Kidney (tissue), 14 donors: ENCODE data around the gene GSTM1. TPM values are rescaled to one million over a fixed set of nuclear protein-coding genes. Genes with fewer than 3 reads are reported as not detected.
"Not testable (repeated sequence)": the region's sequence is repeated elsewhere in the genome, so short reads cannot be mapped to it uniquely, and the experiment has no call there.

Source experiments
- DNase-seq, 5 donors: peaks; one replicate each; pipeline ENCODE4 v3.0.0-alpha.2; 2013 to 2020
- FAIRE-seq: peaks from 2 replicates; lab custom pipeline; 2012; peaks lifted over from hg19 to GRCh38; lab: Jason Lieb, UNC
- H3K27ac ChIP-seq, 2 donors: one replicate each; pipeline ENCODE4 v1.7.0; 2013; ENCODE audit warnings: low read depth in 2 of 2, low read length in 2 of 2, inconsistent platforms in 1 of 2
- H3K27me3 ChIP-seq: one replicate; pipeline ENCODE4 v1.7.1; 2013; ENCODE audit warnings: low read length, inconsistent platforms; ENCODE audit not compliant: control insufficient read depth, insufficient read depth
- H3K36me3 ChIP-seq, 3 donors: one replicate each; pipeline versions ENCODE4 v1.7.0 to v1.7.1; 2013; ENCODE audit warnings: low read length in 3 of 3, control low read depth in 1 of 3, inconsistent platforms in 1 of 3; ENCODE audit not compliant: insufficient read depth in 3 of 3, control insufficient read depth in 2 of 3
- H3K4me1 ChIP-seq, 3 donors: one replicate each; pipeline versions ENCODE4 v1.7.0 to v1.7.1; 2013; ENCODE audit warnings: low read length in 3 of 3, inconsistent platforms in 1 of 3, low read depth in 1 of 3; ENCODE audit not compliant: control insufficient read depth in 2 of 3, insufficient read depth in 2 of 3
- H3K4me3 ChIP-seq, 3 donors: one replicate each; pipeline versions ENCODE4 v1.7.0 to v1.8.1; 2013; ENCODE audit warnings: low read length in 3 of 3, control low read depth in 1 of 3, inconsistent platforms in 1 of 3
- H3K9ac ChIP-seq, 3 donors: one replicate each; pipeline versions ENCODE4 v1.7.0 to v1.7.1; 2013; ENCODE audit warnings: low read length in 3 of 3, control low read depth in 1 of 3, inconsistent platforms in 1 of 3
- H3K9me3 ChIP-seq, 3 donors: one replicate each; pipeline versions ENCODE4 v1.7.0 to v1.7.1; 2013; ENCODE audit warnings: low read length in 3 of 3, control low read depth in 1 of 3, inconsistent platforms in 1 of 3; ENCODE audit not compliant: control insufficient read depth in 2 of 3, insufficient read depth in 1 of 3
- intact Hi-C: fragments of 100-400 bp; cut with DNase I; formaldehyde crosslinking; loops from one replicate; pipeline ENCODE4 v1.11.1; 2022
- polyA plus RNA-seq: library from polyadenylated mRNA; stranded (reverse); fragments of 350-450 nt; fragmentation: Illumina TruSeq; extraction: RNeasy Lipid Tissue Mini Kit (QIAGEN cat#74804); gene quantifications from one replicate; pipeline ENCODE4 v1.2.3, GENCODE V29; 2014; ENCODE audit warnings: low read depth, low replicate concordance; ENCODE audit not compliant: insufficient read depth
- total RNA-seq: library from RNA; stranded (reverse); fragmentation: NEBNext Ultra II Directional; extraction: Animal tissue kit (Norgen Biotek cat#: 25700); gene quantifications from one replicate; pipeline ENCODE4 v1.2.1, GENCODE V29; 2021
- TF ChIP-seq, protein P1 (sequence below): IDR thresholded peaks from 3 replicates; pipeline ENCODE4 v1.5.1; 2012; ENCODE audit warnings: mild to moderate bottlenecking, moderate library complexity, borderline replicate concordance; ENCODE audit not compliant: insufficient read depth; ENCODE audit errors: extremely low read depth
- donor health status: control.
- donor health status: control.
- donor health status: control.
- donor health status: control.
- donor health status: control.
- donor health status: DM: yes; HTN: yes; CAD: no.
- donor health status: Normal renal cell carcinoma (clear cell type).

The GSTM1 gene
- total and polyA plus RNA-seq, 2 donors from 2014 or later, result 61.2 TPM; not detected in 1

DNA sequence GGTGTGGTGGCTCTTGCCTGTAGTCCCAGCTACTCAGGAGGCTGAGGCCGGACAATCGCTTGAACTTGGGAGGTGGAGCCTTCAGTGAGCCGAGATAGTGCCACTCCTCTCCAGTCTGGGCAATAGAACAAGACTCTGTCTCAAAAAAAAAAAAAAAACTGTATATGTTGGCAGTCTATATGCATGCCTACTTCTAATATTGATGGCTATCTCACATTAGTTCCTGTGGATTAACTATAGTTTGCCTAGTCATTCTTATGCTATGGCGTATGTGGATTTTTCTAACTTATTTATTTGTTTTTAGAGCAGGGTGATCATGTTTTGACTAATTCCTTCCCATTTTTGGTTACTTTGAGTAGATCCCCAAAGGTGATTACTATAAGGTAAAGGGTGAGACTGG, 9.4 kb downstream of the GSTM1 start:
- Histone ChIP-seq H3K27ac (no peak overlapping the region), H3K9ac (no peak overlapping the region), H3K4me1 (no peaks in the 10 kb centered on the region), H3K27me3 (no peaks in the 10 kb centered on the region), H3K36me3 (no peaks in the 10 kb centered on the region), H3K9me3 (no peaks in the 10 kb centered on the region), H3K4me3 (no peak overlapping the region)
- intact Hi-C loops, result no loop called here
- DNase-seq (no peak), FAIRE-seq (no peak)
- TF ChIP-seq, protein P1, sequence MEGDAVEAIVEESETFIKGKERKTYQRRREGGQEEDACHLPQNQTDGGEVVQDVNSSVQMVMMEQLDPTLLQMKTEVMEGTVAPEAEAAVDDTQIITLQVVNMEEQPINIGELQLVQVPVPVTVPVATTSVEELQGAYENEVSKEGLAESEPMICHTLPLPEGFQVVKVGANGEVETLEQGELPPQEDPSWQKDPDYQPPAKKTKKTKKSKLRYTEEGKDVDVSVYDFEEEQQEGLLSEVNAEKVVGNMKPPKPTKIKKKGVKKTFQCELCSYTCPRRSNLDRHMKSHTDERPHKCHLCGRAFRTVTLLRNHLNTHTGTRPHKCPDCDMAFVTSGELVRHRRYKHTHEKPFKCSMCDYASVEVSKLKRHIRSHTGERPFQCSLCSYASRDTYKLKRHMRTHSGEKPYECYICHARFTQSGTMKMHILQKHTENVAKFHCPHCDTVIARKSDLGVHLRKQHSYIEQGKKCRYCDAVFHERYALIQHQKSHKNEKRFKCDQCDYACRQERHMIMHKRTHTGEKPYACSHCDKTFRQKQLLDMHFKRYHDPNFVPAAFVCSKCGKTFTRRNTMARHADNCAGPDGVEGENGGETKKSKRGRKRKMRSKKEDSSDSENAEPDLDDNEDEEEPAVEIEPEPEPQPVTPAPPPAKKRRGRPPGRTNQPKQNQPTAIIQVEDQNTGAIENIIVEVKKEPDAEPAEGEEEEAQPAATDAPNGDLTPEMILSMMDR, result no peak

- intact Hi-C loops, H3K9ac ChIP-seq, H3K4me3 ChIP-seq, H3K27ac ChIP-seq, H3K9me3 ChIP-seq, H3K4me1 ChIP-seq, H3K27me3 ChIP-seq, FAIRE-seq, DNase-seq, H3K36me3 ChIP-seq: not testable (repeated sequence)
Measured at GRCh38 chr1:109697861-109698260, 10.2 kb downstream of the GSTM1 start.

DNA sequence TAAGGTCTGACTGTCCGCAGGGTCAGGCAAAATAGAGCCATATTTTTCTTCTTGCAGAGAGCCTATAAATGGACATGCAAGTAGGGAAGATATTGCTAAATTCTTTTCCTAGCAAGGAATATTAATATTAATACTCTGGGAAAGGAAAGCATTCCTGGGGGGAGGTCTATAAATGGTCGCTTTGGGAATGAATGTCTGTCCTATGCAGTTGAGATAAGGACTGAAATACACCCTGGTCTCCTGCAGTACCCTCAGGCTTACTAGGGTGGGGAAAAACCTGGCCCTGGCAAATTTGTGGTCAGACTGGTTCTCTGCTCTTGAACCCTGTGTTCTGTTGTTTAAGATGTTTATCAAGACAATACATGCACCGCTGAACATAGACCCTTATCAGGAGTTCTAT, 15.3 kb downstream of the GSTM1 start:
- H3K9ac ChIP-seq, DNase-seq, H3K4me3 ChIP-seq, FAIRE-seq, H3K36me3 ChIP-seq, H3K27ac ChIP-seq, H3K27me3 ChIP-seq, intact Hi-C loops, H3K9me3 ChIP-seq, H3K4me1 ChIP-seq: not testable (repeated sequence)

DNA sequence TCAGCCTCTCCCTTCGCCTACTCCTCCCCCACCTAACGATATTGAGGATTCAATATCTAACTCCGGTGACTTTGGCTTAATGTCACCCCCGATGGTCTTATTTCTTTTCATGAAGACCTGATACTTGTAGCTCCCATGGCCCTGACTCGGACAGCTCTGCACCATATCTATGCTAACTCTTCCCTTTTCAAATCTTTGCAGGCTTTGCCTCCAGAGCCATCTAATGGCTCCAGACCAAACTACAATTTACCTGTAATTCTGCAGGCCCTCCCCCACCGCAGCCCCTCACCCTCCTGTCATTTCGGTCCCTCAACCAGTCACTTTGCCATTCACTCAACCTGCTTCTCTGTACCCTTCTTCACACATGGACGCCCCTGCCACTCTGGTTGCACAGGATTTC, 16.6 kb downstream of the GSTM1 start:
- Histone ChIP-seq H3K27me3 (no peaks in the 10 kb centered on the region), H3K4me1 (peaks cover 0 to 3% (median 0%) of the 10 kb centered on the region in 3 donors), H3K9me3 (no peaks in the 10 kb centered on the region), H3K36me3 (no peaks in the 10 kb centered on the region), H3K27ac (no peak overlapping the region), H3K9ac (no peak overlapping the region), H3K4me3 (no peak overlapping the region)
- intact Hi-C loops, result no loop called here
- DNase-seq (peak in 1 of 5 donors; percentile 10), FAIRE-seq (no peak)
- TF ChIP-seq, protein P1, result no peak
